HG03565 (cell line): ENCODE results near the gene SNX27.
"Not testable (repeated sequence)": the region's sequence is repeated elsewhere in the genome, so short reads cannot be mapped to it uniquely, and the experiment has no call there.

Experiments used
- ATAC-seq: cut with Tn5 transposase; IDR thresholded peaks from one replicate; pipeline ENCODE4 v1.9.1; 2021; ENCODE audit warnings: mild to moderate bottlenecking, moderate library complexity; ENCODE audit not compliant: unreplicated experiment

Gene SNX27

GRCh38 chr1:151718666-151719065 lies 106.8 kb downstream of the SNX27 start:
- no peak for ATAC-seq

- ATAC-seq: no peak
Measured at GRCh38 chr1:151720125-151720524, 108.3 kb downstream of the SNX27 start.

- ATAC-seq: no peak
Measured at GRCh38 chr1:151720554-151720953, 108.7 kb downstream of the SNX27 start.

- ATAC-seq: no peak
Measured at GRCh38 chr1:151720974-151721787, 109.3 kb downstream of the SNX27 start, which contains the start of gene RIIAD1. Gene RIIAD1 (plus strand): TSS chr1:151721522. CDS start chr1:151721537, 15 bp downstream.

- no peak for ATAC-seq
Measured at GRCh38 chr1:151721788-151722510, 110.1 kb downstream of the SNX27 start.

GRCh38 chr1:151723726-151724370 lies 112.0 kb downstream of the SNX27 start:
- ATAC-seq: no peak

- ATAC-seq: no peak
Measured at GRCh38 chr1:151728151-151729054, 116.6 kb downstream of the SNX27 start.

- no peak for ATAC-seq
Measured at GRCh38 chr1:151729157-151729965, 117.5 kb downstream of the SNX27 start.

GRCh38 chr1:151729966-151730291 lies 118.1 kb downstream of the SNX27 start:
- no peak for ATAC-seq

- ATAC-seq: no peak
Measured at GRCh38 chr1:151733126-151733525, 121.3 kb downstream of the SNX27 start.

- ATAC-seq: not testable (repeated sequence)
Measured at GRCh38 chr1:151733995-151734394, 122.1 kb downstream of the SNX27 start.

- no peak for ATAC-seq
Measured at GRCh38 chr1:151737026-151737425, 125.2 kb downstream of the SNX27 start.

GRCh38 chr1:151737479-151737878 lies 125.6 kb downstream of the SNX27 start:
- no peak for ATAC-seq

GRCh38 chr1:151739590-151740355 lies 127.9 kb downstream of the SNX27 start:
- no peak for ATAC-seq

GRCh38 chr1:151741516-151741915 lies 129.7 kb downstream of the SNX27 start:
- ATAC-seq: no peak
